ENCODE results near the gene ABR. TPM values are rescaled to one million over a fixed set of nuclear protein-coding genes. Genes with fewer than 3 reads are reported as not detected.
A peak's percentile ranks its signal among the peaks of the same experiment; 100 is the strongest.
"Not testable (repeated sequence)": the region's sequence is repeated elsewhere in the genome, so short reads cannot be mapped to it uniquely, and the experiment has no call there.

The ABR gene
- total RNA-seq, 5 donors from 2014 or later (not counting 1 experiment from before 2014, with no cell fraction given): 89.4 to 165 (median 125) TPM

DNA sequence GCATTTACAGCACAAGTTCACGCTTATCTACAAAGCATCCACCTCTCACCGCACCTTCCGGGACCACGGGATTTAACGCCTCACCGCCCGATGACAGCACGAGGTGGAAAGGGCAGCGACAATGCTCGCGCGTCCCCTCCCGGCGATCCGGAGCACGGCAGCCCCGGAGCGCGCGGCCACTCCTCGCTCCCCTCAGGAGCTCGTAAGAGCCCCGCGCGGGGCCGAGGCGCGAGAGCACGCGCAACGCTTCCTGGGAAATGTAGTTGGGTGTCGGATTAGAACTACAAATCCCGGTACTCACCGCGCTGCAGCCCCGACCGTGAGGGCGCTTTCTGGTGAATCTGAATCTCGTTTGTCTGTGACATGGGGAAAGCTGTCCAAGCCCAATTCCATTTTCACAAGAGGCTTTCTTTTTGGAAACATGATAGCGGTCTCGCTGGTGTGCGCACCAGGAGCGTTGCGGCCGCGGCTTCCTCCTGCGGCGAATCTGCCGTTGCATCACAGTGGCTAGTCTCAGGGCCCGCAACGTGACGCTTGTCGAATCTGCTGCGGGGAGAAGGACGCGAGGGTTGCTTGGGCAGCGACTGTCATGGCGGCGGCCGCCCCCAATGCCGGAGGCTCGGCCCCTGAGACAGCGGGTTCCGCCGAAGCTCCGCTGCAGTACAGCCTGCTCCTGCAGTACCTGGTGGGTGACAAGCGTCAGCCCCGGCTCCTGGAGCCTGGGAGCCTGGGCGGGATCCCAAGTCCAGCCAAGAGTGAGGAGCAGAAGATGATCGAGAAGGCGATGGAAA is 183.0 kb downstream of the ABR start, which contains the start of gene TIMM22:
TIMM22 (plus strand) TSS at position 576 of the 791 bp plus-strand sequence; CDS start at position 590, 14 bp downstream.
- H3K36me3 ChIP-seq (ENCODE audit: control insufficient read depth in 2 of 2, extremely low read depth in 1 of 2, insufficient read depth in 1 of 2, low read length in 1 of 2): peaks cover 4 to 22% of the 10 kb centered on the region in 2 donors
- H3K27me3 Mint-ChIP-seq: no peaks in the 10 kb centered on the region
- POLR2A ChIA-PET: interaction anchor here (0.6 to 0.7 kb wide), 4 partner anchors 16 to 582 kb away, joined by 3 to 4 read pairs (median 3); no protein-coding TSS in a partner anchor
- H3K4me1 ChIP-seq (ENCODE audit: control insufficient read depth in 1 of 2, extremely low read depth in 1 of 2, insufficient read depth in 2 of 2, low read length in 2 of 2): peaks cover 14 to 24% of the 10 kb centered on the region in 2 experiments
- peaks cover 22% of the 10 kb centered on the region for H3K36me3 Mint-ChIP-seq
- no peaks in the 10 kb centered on the region for H3K27me3 ChIP-seq (replicated peaks in 1 of 2; ENCODE audit: control insufficient read depth in 2 of 2, extremely low read depth in 1 of 2, insufficient read depth in 2 of 2, low read length in 1 of 2)
- CTCF ChIA-PET: interaction anchor here (0.6 to 1.9 kb wide), 13 partner anchors 16 to 585 kb away, joined by 3 to 26 read pairs (median 4); partner anchors contain the start of genes GLOD4 (in 1 of the 2), MRM3 (in 1 of the 2) and NXN (in 1 of the 2)
- H3K9me3 Mint-ChIP-seq: peaks cover 0 to 8% (median 6%) of the 10 kb centered on the region in 3 donors
- H3K27ac Mint-ChIP-seq: peak within 1 kb of the TSS; percentile 97 to 99
- peak within 1 kb of the TSS; percentile 95 to 97 for H3K4me3 ChIP-seq (ENCODE audit: control insufficient read depth in 1 of 2, extremely low read depth in 1 of 2, low read length in 1 of 2)
- peaks cover 21 to 26% (median 25%) of the 10 kb centered on the region in 3 donors for H3K4me1 Mint-ChIP-seq
- H3K4me3 Mint-ChIP-seq: peak within 1 kb of the TSS; percentile 96 to 98 (median 98)
- H3K9me3 ChIP-seq: no peaks in the 10 kb centered on the region
- under 1% methylated on average over 68 of the region's 71 CpGs for WGBS (ENCODE audit: insufficient coverage)
- ATAC-seq (replicated peaks in 1 of 4): peak; percentile 94 to 97 (median 96)
- peak; percentile 84 to 96 (median 90) for DNase-seq
- H3K27ac ChIP-seq (ENCODE audit: low read length): peak within 1 kb of the TSS; percentile 71

- H3K27ac ChIP-seq (ENCODE audit: low read length); H3K27ac Mint-ChIP-seq; H3K4me3 ChIP-seq (ENCODE audit: control insufficient read depth in 1 of 2, extremely low read depth in 1 of 2, low read length in 1 of 2); DNase-seq; H3K9me3 Mint-ChIP-seq; H3K27me3 ChIP-seq (replicated peaks in 1 of 2; ENCODE audit: control insufficient read depth in 2 of 2, extremely low read depth in 1 of 2, insufficient read depth in 2 of 2, low read length in 1 of 2); POLR2A ChIA-PET; H3K36me3 Mint-ChIP-seq; H3K27me3 Mint-ChIP-seq; H3K4me3 Mint-ChIP-seq; H3K36me3 ChIP-seq (ENCODE audit: control insufficient read depth in 2 of 2, extremely low read depth in 1 of 2, insufficient read depth in 1 of 2, low read length in 1 of 2); ATAC-seq (replicated peaks in 1 of 4); H3K9me3 ChIP-seq: not testable (repeated sequence)
- peaks cover 21 to 25% (median 25%) of the 10 kb centered on the region in 3 donors for H3K4me1 Mint-ChIP-seq
- 87% methylated on average over 7 of the region's 8 CpGs for WGBS (ENCODE audit: insufficient coverage)
- CTCF ChIA-PET: interaction anchor here in 1 of 2 donors (1.9 kb wide), 1 partner anchor 15 kb away, joined by 26 read pairs; the partner anchor contains the start of gene NXN
- H3K4me1 ChIP-seq (ENCODE audit: control insufficient read depth in 1 of 2, extremely low read depth in 1 of 2, insufficient read depth in 2 of 2, low read length in 2 of 2): peaks cover 14 to 24% of the 10 kb centered on the region in 2 experiments
Observed at GRCh38 chr17:995324-995723, 184.5 kb downstream of the ABR start.

GRCh38 chr17:992933-993332 is 186.8 kb downstream of the ABR start:
- ATAC-seq (replicated peaks in 1 of 4) (no peak), DNase-seq (no peak)
- Mint-ChIP-seq H3K36me3 (no peaks in the 10 kb centered on the region), H3K4me3 (no peak overlapping the region), H3K27me3 (no peaks in the 10 kb centered on the region), H3K27ac (no peak overlapping the region), H3K4me1 (peaks cover 7 to 11% (median 10%) of the 10 kb centered on the region in 3 donors), H3K9me3 (peaks cover 0 to 8% (median 6%) of the 10 kb centered on the region in 3 donors)
- Histone ChIP-seq H3K9me3 (no peaks in the 10 kb centered on the region), H3K4me3 (ENCODE audit: control insufficient read depth in 1 of 2, extremely low read depth in 1 of 2, low read length in 1 of 2) (no peak overlapping the region), H3K4me1 (ENCODE audit: control insufficient read depth in 1 of 2, extremely low read depth in 1 of 2, insufficient read depth in 2 of 2, low read length in 2 of 2) (peaks cover 6 to 16% of the 10 kb centered on the region in 2 experiments), H3K36me3 (ENCODE audit: control insufficient read depth in 2 of 2, extremely low read depth in 1 of 2, insufficient read depth in 1 of 2, low read length in 1 of 2) (no peaks in the 10 kb centered on the region), H3K27me3 (replicated peaks in 1 of 2; ENCODE audit: control insufficient read depth in 2 of 2, extremely low read depth in 1 of 2, insufficient read depth in 2 of 2, low read length in 1 of 2) (peaks cover 0 to 8% of the 10 kb centered on the region in 2 experiments), H3K27ac (ENCODE audit: low read length) (no peak overlapping the region)
- POLR2A ChIA-PET: no interaction called here
- CTCF ChIA-PET: no interaction called here
- 88% methylated on average over 9 of the region's 13 CpGs for WGBS (ENCODE audit: insufficient coverage)

- ChIA-PET POLR2A (no interaction called here), CTCF (no interaction called here)
Observed at GRCh38 chr17:988561-988960, 191.2 kb downstream of the ABR start.

GRCh38 chr17:987931-988330 is 191.8 kb downstream of the ABR start:
- Histone ChIP-seq H3K4me3 (ENCODE audit: control insufficient read depth in 1 of 2, extremely low read depth in 1 of 2, low read length in 1 of 2) (no peak overlapping the region), H3K27ac (ENCODE audit: low read length) (no peak overlapping the region), H3K27me3 (replicated peaks in 1 of 2; ENCODE audit: control insufficient read depth in 2 of 2, extremely low read depth in 1 of 2, insufficient read depth in 2 of 2, low read length in 1 of 2) (peaks cover 0 to 13% of the 10 kb centered on the region in 2 experiments), H3K9me3 (no peaks in the 10 kb centered on the region), H3K4me1 (ENCODE audit: control insufficient read depth in 1 of 2, extremely low read depth in 1 of 2, insufficient read depth in 2 of 2, low read length in 2 of 2) (no peaks in the 10 kb centered on the region), H3K36me3 (ENCODE audit: control insufficient read depth in 2 of 2, extremely low read depth in 1 of 2, insufficient read depth in 1 of 2, low read length in 1 of 2) (no peaks in the 10 kb centered on the region)
- no peak for ATAC-seq (replicated peaks in 1 of 4)
- Mint-ChIP-seq H3K4me1 (no peaks in the 10 kb centered on the region), H3K27ac (no peak overlapping the region), H3K27me3 (no peaks in the 10 kb centered on the region), H3K36me3 (no peaks in the 10 kb centered on the region), H3K9me3 (peaks cover 0 to 3% (median 0%) of the 10 kb centered on the region in 3 donors), H3K4me3 (no peak overlapping the region)
- WGBS (ENCODE audit: insufficient coverage): 92% methylated on average over 15 of the region's 15 CpGs
- POLR2A ChIA-PET: no interaction called here
- CTCF ChIA-PET: no interaction called here
- no peak for DNase-seq

More at GRCh38 chr17:988561-988960, 191.2 kb downstream of the ABR start:
- Mint-ChIP-seq H3K27me3 (no peaks in the 10 kb centered on the region), H3K9me3 (peaks cover 0 to 4% (median 3%) of the 10 kb centered on the region in 3 donors), H3K4me1 (no peaks in the 10 kb centered on the region), H3K4me3 (no peak overlapping the region), H3K36me3 (no peaks in the 10 kb centered on the region), H3K27ac (no peak overlapping the region)
- no peak for DNase-seq
- Histone ChIP-seq H3K4me3 (ENCODE audit: control insufficient read depth in 1 of 2, extremely low read depth in 1 of 2, low read length in 1 of 2) (no peak overlapping the region), H3K27me3 (replicated peaks in 1 of 2; ENCODE audit: control insufficient read depth in 2 of 2, extremely low read depth in 1 of 2, insufficient read depth in 2 of 2, low read length in 1 of 2) (peaks cover 0 to 13% of the 10 kb centered on the region in 2 experiments), H3K27ac (ENCODE audit: low read length) (no peak overlapping the region), H3K4me1 (ENCODE audit: control insufficient read depth in 1 of 2, extremely low read depth in 1 of 2, insufficient read depth in 2 of 2, low read length in 2 of 2) (no peaks in the 10 kb centered on the region), H3K36me3 (ENCODE audit: control insufficient read depth in 2 of 2, extremely low read depth in 1 of 2, insufficient read depth in 1 of 2, low read length in 1 of 2) (no peaks in the 10 kb centered on the region), H3K9me3 (no peaks in the 10 kb centered on the region)
- WGBS (ENCODE audit: insufficient coverage): 89% methylated on average over 8 of the region's 11 CpGs
- ATAC-seq (replicated peaks in 1 of 4): no peak

DNA sequence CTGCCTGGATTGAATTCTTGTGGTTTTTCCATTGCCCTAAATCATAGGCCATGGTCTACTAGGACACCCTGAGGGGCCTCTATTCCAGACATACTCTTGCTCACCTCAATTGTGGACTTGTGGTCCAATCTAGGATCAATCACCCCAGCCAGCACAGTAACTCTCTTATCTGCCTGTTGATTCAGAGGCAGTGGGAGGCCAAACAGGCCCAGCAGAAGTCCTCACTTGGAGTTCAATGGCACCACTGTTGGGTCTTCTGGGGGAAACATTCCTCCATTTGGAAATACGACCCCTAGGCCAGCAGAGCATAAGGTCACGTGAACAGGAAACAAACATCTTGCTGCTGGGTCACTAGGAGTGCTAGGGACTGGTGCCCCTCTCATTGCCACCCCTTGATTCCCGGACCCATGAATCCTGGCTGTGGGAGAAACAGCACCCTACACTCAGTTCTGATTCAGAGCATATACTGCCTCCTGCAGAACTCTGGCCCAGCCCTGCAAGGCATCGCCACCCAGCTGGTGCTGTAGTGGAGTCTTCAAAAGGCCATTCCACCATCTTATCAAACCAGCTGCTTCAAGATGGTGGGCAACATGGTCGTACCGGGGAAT is 193.4 kb downstream of the ABR start:
- H3K4me1 Mint-ChIP-seq: no peaks in the 10 kb centered on the region
- no peak overlapping the region for H3K27ac ChIP-seq (ENCODE audit: low read length)
- H3K4me1 ChIP-seq (ENCODE audit: control insufficient read depth in 1 of 2, extremely low read depth in 1 of 2, insufficient read depth in 2 of 2, low read length in 2 of 2): no peaks in the 10 kb centered on the region
- H3K4me3 Mint-ChIP-seq: no peak overlapping the region
- 80% methylated on average over 6 of the region's 6 CpGs for WGBS (ENCODE audit: insufficient coverage)
- H3K36me3 Mint-ChIP-seq: no peaks in the 10 kb centered on the region
- H3K27me3 Mint-ChIP-seq: no peaks in the 10 kb centered on the region
- no peak overlapping the region for H3K27ac Mint-ChIP-seq
- H3K9me3 ChIP-seq: no peaks in the 10 kb centered on the region
- ATAC-seq (replicated peaks in 1 of 4) (no peak), DNase-seq (no peak)
- peaks cover 0 to 13% of the 10 kb centered on the region in 2 experiments for H3K27me3 ChIP-seq (replicated peaks in 1 of 2; ENCODE audit: control insufficient read depth in 2 of 2, extremely low read depth in 1 of 2, insufficient read depth in 2 of 2, low read length in 1 of 2)
- CTCF ChIA-PET: interaction anchor here in 1 of 2 donors (0.6 kb wide), 1 partner anchor 737 kb away, joined by 3 read pairs; no protein-coding TSS in a partner anchor
- no peak overlapping the region for H3K4me3 ChIP-seq (ENCODE audit: control insufficient read depth in 1 of 2, extremely low read depth in 1 of 2, low read length in 1 of 2)
- POLR2A ChIA-PET: no interaction called here
- H3K9me3 Mint-ChIP-seq: no peaks in the 10 kb centered on the region
- H3K36me3 ChIP-seq (ENCODE audit: control insufficient read depth in 2 of 2, extremely low read depth in 1 of 2, insufficient read depth in 1 of 2, low read length in 1 of 2): no peaks in the 10 kb centered on the region
